SH-SY5Y (cell line): ENCODE data around the gene DQX1.

Experiments
- GATA2 ChIP-seq: IDR thresholded peaks from 2 replicates; pipeline ENCODE4 v1.6.1; 2011; ENCODE audit warnings: mild to moderate bottlenecking, low read depth, low read length
- GATA3 ChIP-seq: IDR thresholded peaks from 2 replicates; pipeline ENCODE4 v1.6.1; 2011; ENCODE audit warnings: low read depth, mild to moderate bottlenecking, low read length, moderate library complexity

DNA sequence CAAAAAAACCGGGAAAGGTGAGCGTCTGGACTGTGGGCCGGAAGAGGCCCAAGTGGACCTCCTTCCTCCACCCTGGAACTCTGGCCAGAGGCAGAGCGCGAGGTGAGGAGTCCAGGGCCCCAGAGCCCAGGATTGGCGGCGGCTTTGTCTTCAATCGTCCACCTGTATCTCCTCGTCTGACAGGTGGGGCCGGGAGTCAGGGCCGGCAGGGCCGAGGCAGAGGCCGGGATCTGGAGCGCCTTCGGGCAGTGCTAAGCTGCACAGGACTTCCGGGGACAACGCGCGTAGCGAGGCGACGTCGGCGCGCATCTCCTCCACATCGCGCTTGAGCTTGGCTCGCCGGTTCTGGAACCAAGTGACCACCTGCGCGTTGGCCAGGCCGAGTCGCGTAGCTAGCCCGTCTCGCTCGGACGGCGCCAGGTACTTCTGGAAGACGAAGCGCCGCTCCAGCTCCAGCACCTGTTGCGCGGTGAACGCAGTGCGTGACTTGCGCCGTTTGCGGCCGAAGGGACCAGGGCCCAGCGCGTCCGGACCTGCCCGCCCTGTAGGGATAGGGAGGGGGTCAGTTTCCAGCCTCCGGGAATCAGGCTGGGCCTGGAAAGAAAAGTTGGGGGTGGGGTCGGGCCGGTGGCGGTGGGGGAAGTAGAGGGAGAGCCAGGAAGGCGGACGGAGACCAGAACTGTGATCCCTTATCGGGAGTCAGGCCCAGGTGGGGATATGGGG is 28.1 kb downstream of the DQX1 start:
- no peak for TF ChIP-seq GATA3
- no peak for TF ChIP-seq GATA2
